Panc1 (cell line): Measurements from ENCODE around the gene FHAD1. TPM values are rescaled to one million over a fixed set of nuclear protein-coding genes. Genes with fewer than 3 reads are reported as not detected.

ENCODE experiments used
- ATAC-seq: fragments of 200-7000 bp; cut with Tn5 transposase; 2 replicates; pipeline ENCODE4 v1.9.1; 2020; ENCODE audit warnings: mild to moderate bottlenecking, moderate library complexity
- BruUV-seq: library from RNA; stranded (reverse); fragments of 400-500 nt; replicated peaks from 2 replicates; lab custom pipeline; 2021; lab: Mats Ljungman, UMichigan
- CTCF ChIA-PET: fragments of 300-600 bp; sonication (Branson Sonifier 250); formaldehyde crosslinking; loops from one replicate; lab custom pipeline; 2022; ENCODE audit warnings: antibody characterized with exemption; lab: Charles Lee
- POLR2A ChIA-PET: fragments of 300-600 bp; sonication (Branson Sonifier 250); formaldehyde crosslinking; loops from one replicate; lab custom pipeline; 2022; ENCODE audit warnings: antibody characterized with exemption; lab: Charles Lee
- DNase-seq: peaks from one replicate; pipeline ENCODE4 v3.0.0-alpha.2; 2010; ENCODE audit warnings: low read depth, low spot score
- H3K27ac ChIP-seq: 2 replicates; pipeline ENCODE4 v1.5.1; 2011; ENCODE audit warnings: mild to moderate bottlenecking, low read length, inconsistent platforms
- H3K27me3 ChIP-seq: fragments of 200-500 bp; sonication (Bioruptor generic); 2 replicates; pipeline ENCODE4 v1.6.0; 2014; ENCODE audit warnings: low read length, inconsistent platforms; ENCODE audit not compliant: control insufficient read depth, insufficient read depth
- H3K36me3 ChIP-seq: fragments of 200-500 bp; sonication (Bioruptor generic); 2 replicates; pipeline ENCODE4 v1.5.1; 2014; ENCODE audit warnings: inconsistent platforms, mild to moderate bottlenecking, low read length, moderate library complexity; ENCODE audit not compliant: control insufficient read depth, insufficient read depth
- H3K4me1 ChIP-seq: 2 replicates; pipeline ENCODE4 v1.5.1; 2011; ENCODE audit warnings: inconsistent platforms, mild to moderate bottlenecking, low read length, moderate library complexity; ENCODE audit not compliant: control insufficient read depth, insufficient read depth
- H3K4me3 ChIP-seq, 2 experiments: 2 replicates each; pipeline ENCODE4 v1.5.1; 2011 to 2012; ENCODE audit warnings: low read depth in 2 of 2, low read length in 2 of 2, mild to moderate bottlenecking in 2 of 2, inconsistent platforms in 1 of 2, moderate library complexity in 1 of 2
- H3K9me3 ChIP-seq: fragments of 200-500 bp; sonication (Bioruptor generic); 2 replicates; pipeline ENCODE4 v1.5.1; 2014; ENCODE audit warnings: low read depth, mild to moderate bottlenecking, inconsistent platforms, low read length, moderate library complexity; ENCODE audit not compliant: control insufficient read depth, insufficient read depth
- CTCF ChIP-seq: fragments of 450-650 bp; IDR thresholded peaks from 2 replicates; pipeline ENCODE4 v1.5.1; 2017; ENCODE audit warnings: mild to moderate bottlenecking
- POLR2AphosphoS5 ChIP-seq: IDR thresholded peaks from 2 replicates; pipeline ENCODE4 v1.6.1; 2012; ENCODE audit warnings: mild to moderate bottlenecking, low read depth, low read length, moderate library complexity
- REST ChIP-seq, 2 experiments: IDR thresholded peaks; 2 replicates each; pipeline ENCODE4 v1.6.1; 2011 to 2012; ENCODE audit warnings: low read depth in 2 of 2, control low read depth in 1 of 2, low read length in 1 of 2, mild to moderate bottlenecking in 1 of 2, moderate library complexity in 1 of 2; ENCODE audit not compliant: insufficient read depth in 1 of 2
- SIN3A ChIP-seq: IDR thresholded peaks from 2 replicates; pipeline ENCODE4 v1.6.1; 2012; ENCODE audit warnings: low read depth, mild to moderate bottlenecking, low read length, moderate library complexity, borderline replicate concordance; ENCODE audit not compliant: insufficient read depth
- TCF7L2 ChIP-seq: IDR thresholded peaks from 2 replicates; pipeline ENCODE4 v1.6.1; 2011; ENCODE audit warnings: mild to moderate bottlenecking, low read depth, low read length, inconsistent platforms
- in situ Hi-C: cut with HindIII; loops from 2 replicates; pipeline ENCODE4 v1.10.0; 2016; ENCODE audit warnings: low sequenced_read_pairs, low pct_unique_long_range_greater_than_20kb
- intact Hi-C: fragments of 100-400 bp; cut with micrococcal nuclease; formaldehyde crosslinking; loops from one replicate; pipeline ENCODE4 v1.10.0; 2022; ENCODE audit not compliant: unreplicated experiment
- total RNA-seq: library from RNA; stranded (reverse); gene quantifications from one replicate; pipeline ENCODE4 v1.2.1, GENCODE V29; 2021; ENCODE audit not compliant: unreplicated experiment

FHAD1 gene
- total RNA-seq, 1 experiment from 2014 or later: 0.23 TPM

- no peak overlapping the region for H3K27ac ChIP-seq
- in situ Hi-C loops (no loop called here), intact Hi-C loops (no loop called here)
- BruUV-seq: no TSS peak
- H3K4me3 ChIP-seq: no peak overlapping the region
- DNase-seq (no peak), ATAC-seq (no peak)
- no peaks in the 10 kb centered on the region for H3K27me3 ChIP-seq
- POLR2A ChIA-PET: no interaction called here
- H3K36me3 ChIP-seq: no peaks in the 10 kb centered on the region
- TF ChIP-seq REST (IDR thresholded peaks at IDR 0.05; ENCODE audit: insufficient read depth in 1 of 2, low read depth in 2 of 2, low read length in 1 of 2) (no peak), CTCF (no peak), SIN3A (no peak), POLR2AphosphoS5 (no peak), TCF7L2 (no peak)
- CTCF ChIA-PET: interaction anchor here (0.6 to 1.3 kb wide), 2 partner anchors 12 to 368 kb away, joined by 3 to 9 read pairs; no protein-coding TSS in a partner anchor
- 0 out of 2 replicates have a peak, but pooled peaks cover 2% of the 10 kb centered on the region for H3K4me1 ChIP-seq
- peaks cover under 1% of the 10 kb centered on the region; the same call in 1 of the 2 replicates for H3K9me3 ChIP-seq
Observed at GRCh38 chr1:15325375-15326085, 78.5 kb downstream of the FHAD1 start.

- no peaks in the 10 kb centered on the region for H3K9me3 ChIP-seq
- intact Hi-C loops (no loop called here), in situ Hi-C loops (no loop called here)
- POLR2A ChIA-PET: interaction anchor here (0.7 kb wide), 1 partner anchor 99 kb away, joined by 5 read pairs; no protein-coding TSS in a partner anchor
- no peak overlapping the region for H3K4me3 ChIP-seq
- no TSS peak for BruUV-seq
- 0 out of 2 replicates have a peak, but pooled peaks cover 2% of the 10 kb centered on the region for H3K4me1 ChIP-seq
- H3K36me3 ChIP-seq: no peaks in the 10 kb centered on the region
- ATAC-seq (no peak), DNase-seq (no peak)
- TF ChIP-seq POLR2AphosphoS5 (no peak), TCF7L2 (no peak), SIN3A (no peak), CTCF (no peak), REST (IDR thresholded peaks at IDR 0.05; ENCODE audit: insufficient read depth in 1 of 2, low read depth in 2 of 2, low read length in 1 of 2) (no peak)
- CTCF ChIA-PET: no interaction called here
- no peaks in the 10 kb centered on the region for H3K27me3 ChIP-seq
- no peak overlapping the region for H3K27ac ChIP-seq
Observed at GRCh38 chr1:15326691-15327588, 79.9 kb downstream of the FHAD1 start.
